HG03159 (cell line): ENCODE measurements around the gene RIC8B.

Experiments
- ATAC-seq: cut with Tn5 transposase; IDR thresholded peaks from one replicate; pipeline ENCODE4 v1.9.1; 2021; ENCODE audit warnings: mild to moderate bottlenecking, moderate library complexity; ENCODE audit not compliant: unreplicated experiment

Gene RIC8B

DNA sequence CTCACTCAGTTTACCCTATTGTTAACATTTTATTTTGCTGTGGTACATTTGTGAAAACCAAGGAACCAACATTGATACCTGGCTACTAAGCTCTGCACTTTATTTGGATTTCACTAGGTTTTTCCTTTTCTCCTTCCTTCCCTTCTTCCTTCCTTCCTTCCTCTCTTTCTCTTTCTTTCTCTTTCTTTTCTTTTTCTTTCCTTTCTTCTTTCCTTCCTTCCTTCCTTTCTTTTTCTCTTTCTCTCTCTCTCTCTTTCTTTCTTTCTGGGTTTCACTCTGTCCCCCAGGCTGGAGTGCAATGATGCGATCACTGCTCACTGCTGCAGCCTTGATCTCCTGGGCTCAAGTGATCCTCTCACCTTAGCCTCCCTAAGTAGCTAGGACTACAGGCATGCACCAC is 152.2 kb downstream of the RIC8B start:
- no peak for ATAC-seq

DNA sequence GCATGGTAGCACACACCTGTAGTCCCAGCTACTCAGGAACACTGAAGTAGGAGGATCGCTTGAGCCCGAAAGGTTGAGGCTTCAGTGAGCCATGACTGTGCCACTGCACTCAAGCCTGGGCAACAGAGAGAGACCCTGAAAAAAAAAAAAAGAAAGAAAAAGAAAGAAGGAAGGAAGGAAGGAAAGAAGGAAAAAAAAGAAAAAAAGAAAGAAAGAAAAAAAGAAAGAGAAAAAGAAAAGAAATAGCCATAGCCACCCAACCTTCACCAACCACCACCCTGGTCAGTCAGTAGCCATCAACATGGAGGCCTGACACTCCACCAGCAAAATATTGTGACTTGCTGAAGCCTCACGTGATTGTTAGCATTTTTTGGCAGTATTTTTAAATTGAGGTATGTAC is 159.8 kb downstream of the RIC8B start:
- no peak for ATAC-seq
